GM04504 (cell line): ENCODE data around the gene SRGN.
"Not testable (repeated sequence)": the region's sequence is repeated elsewhere in the genome, so short reads cannot be mapped to it uniquely, and the experiment has no call there.

Experiments used
- DNase-seq: peaks from one replicate; pipeline ENCODE4 v3.0.0-alpha.2; 2012; ENCODE audit warnings: low read depth

SRGN gene

DNA sequence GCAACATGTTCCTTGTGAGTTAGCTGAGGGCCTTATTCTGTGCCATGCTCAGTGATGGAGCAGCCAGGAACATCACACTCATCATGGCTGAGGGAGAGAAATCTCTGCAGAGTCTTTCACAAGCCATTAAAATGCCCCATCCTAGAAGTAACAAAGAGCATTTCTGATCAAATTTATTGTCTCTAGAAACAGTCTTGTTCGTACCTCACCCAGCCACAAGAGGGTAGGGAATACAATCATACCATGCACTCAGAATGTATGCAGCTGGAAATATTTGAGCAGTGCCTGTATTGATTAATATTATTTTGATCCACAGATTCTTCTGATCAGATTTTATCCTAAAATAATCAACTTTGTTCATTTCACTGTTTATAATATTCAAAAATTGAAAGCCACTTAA, 53.4 kb downstream of the SRGN start:
- DNase-seq, result no peak

DNA sequence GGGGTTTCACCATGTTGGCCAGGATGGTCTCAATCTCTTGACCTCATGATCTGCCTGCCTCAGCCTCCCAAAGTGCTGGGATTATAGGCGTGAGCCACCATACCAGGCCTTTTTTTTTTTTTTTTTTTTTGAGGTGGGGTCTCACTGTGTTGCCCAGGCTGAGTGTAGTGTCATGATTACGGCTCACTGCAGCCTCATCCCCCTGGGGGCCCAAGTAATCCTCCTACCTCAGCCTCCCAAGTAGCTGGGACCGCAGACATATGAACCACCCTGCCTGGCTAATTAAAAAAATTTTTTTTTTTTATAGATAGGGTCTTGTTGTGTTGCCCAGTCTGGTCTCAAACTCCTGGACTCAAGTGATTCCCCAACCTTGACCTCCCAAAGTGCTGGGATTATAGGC, 54.2 kb downstream of the SRGN start:
- DNase-seq, result not testable (repeated sequence)

DNA sequence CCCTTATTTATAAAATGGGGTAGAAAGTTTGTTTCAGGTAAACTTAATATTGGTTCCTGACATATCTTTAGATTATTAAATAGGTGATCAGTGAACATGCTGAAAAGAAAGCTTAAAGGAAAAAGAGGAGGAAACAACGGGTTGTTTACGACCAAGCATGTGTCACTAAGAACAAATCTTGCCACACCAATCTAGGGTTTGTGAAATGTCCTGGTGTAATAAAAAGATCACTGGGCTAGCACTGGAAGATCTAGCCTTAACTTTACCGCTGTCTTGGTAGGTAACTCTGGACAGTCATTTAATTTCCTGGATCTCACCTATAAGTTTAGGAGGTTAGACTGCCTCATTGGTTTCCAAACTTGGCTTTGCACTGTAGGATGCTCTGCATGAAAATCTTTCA, 55.1 kb downstream of the SRGN start:
- DNase-seq, result no peak

DNA sequence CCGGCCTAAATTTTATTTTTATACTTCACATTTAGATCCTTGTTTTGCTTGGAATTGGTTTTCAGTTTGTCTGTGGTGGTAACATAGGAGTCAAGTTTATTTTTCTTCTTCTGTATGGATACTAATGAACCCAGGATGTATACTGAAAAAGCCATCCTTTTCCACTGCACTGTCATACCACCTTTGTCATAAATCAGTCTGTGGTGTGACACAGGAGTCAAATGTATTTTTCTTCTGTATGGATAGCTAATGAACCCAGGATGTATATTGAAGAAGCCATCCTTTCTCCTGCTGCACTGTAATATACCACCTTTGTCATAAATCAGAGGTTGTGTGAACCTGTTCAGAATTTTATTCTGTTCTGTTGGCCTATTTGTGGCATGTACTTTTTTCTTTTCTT, 57.4 kb downstream of the SRGN start:
- no peak for DNase-seq

DNA sequence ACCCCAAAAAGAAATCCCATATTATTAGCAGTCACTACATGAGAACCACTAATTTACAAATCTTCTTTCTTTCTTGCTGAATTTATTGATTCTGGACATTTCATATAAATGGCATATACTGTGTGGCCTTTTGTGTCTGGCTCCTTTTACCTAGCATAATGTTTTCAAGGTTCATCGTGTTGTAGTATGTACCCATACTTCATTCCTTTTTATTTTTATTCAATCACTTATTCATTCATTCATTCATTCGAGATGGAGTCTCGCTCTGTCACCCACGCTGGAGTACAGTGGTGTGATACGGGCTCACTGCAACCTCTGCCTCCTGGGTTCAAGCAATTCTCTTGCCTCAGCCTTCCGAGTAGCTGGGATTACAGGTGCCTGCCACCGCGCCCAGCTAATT, 58.0 kb downstream of the SRGN start:
- no peak for DNase-seq

DNA sequence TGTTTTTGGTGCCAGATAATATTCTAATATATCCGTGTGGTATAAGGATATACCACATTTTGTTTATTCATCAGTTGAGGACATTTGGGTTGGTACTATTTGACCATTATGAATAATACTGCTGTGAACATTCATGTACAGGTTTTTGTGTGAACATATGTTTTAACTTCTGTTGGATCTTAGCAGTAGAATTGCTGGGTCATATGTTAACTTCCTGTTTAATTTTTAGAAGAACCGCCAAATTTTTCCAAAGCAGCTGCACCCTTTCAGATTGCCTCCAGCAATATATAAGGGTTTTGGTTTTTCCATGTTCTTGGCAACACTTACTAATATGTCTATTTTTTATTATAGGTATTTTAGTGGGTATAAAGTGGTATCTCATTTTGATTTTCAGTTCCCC, 58.9 kb downstream of the SRGN start:
- no peak for DNase-seq

DNA sequence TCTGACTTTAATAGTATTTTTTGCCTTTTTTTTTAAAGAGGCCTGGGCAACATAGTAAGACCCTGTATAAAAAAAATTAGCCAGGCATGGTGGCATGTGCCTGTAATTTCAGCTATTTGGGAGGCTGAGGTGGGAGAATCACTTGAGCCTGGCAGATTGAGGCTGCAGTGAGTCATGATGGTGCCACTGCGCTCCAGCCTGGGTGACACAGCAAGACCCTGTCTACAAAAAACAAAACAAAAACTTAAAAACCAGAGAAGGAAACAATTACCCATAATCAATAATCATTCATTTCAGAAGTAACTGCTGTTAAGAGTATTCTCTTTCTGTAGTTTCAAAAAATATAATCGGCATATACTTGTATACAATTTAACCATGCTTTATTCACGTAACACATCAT, 64.1 kb downstream of the SRGN start:
- DNase-seq, result no peak

DNA sequence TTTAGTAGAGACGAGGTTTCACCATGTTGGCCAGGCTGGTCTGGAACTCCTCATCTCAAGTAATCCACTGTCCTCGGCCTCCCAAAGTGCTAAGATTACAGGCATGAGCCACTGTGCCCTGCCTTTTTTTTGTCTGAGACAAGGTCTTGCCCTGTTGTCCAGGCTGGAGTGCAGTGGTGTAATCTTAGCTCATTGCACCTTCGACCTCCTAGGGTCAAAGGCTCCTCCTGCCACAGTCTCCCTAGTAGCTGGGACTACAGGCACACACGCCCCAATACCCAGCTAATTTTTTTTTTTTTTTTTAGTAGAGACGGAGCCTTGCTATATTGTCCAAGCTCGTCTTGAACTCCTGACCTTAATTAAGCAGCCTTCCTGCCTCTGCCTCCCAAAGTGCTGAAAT, 65.3 kb downstream of the SRGN start:
- DNase-seq, result no peak
